DOHH2 (cell line): Measurements from ENCODE around the gene IKZF2.

Experiments used
- H3F3A ChIP-seq: fragments of 200-600 bp; sonication (generic), shearing (Covaris generic); 2 replicates; pipeline ENCODE4 v1.6.0; 2016; ENCODE audit warnings: antibody characterized with exemption, mild to moderate bottlenecking; ENCODE audit not compliant: control insufficient read depth, insufficient read depth
- H3K27ac ChIP-seq: fragments of 200-600 bp; sonication (generic); 2 replicates; pipeline ENCODE4 v1.5.1; 2014; ENCODE audit warnings: low read depth, mild to moderate bottlenecking, low read length, moderate library complexity
- H3K27me3 ChIP-seq: fragments of 200-600 bp; sonication (generic); 2 replicates; pipeline ENCODE4 v1.6.1; 2014; ENCODE audit warnings: mild to moderate bottlenecking, low read length, mixed read lengths; ENCODE audit not compliant: control insufficient read depth
- H3K36me3 ChIP-seq: fragments of 200-600 bp; sonication (generic); 2 replicates; pipeline ENCODE4 v1.6.1; 2014; ENCODE audit warnings: mild to moderate bottlenecking, low read length, moderate library complexity, mixed read lengths; ENCODE audit not compliant: control insufficient read depth
- H3K4me1 ChIP-seq: fragments of 200-600 bp; sonication (generic); 2 replicates; pipeline ENCODE4 v1.6.1; 2014; ENCODE audit warnings: mild to moderate bottlenecking, low read length, mixed read lengths; ENCODE audit not compliant: control insufficient read depth
- H3K4me2 ChIP-seq: fragments of 200-600 bp; sonication (generic); 2 replicates; pipeline ENCODE4 v1.6.0; 2014; ENCODE audit warnings: mild to moderate bottlenecking, low read length, moderate library complexity
- H3K4me3 ChIP-seq: fragments of 200-600 bp; sonication (generic); 2 replicates; pipeline ENCODE4 v1.5.1; 2014; ENCODE audit warnings: mild to moderate bottlenecking, low read length, mixed read lengths
- H3K79me2 ChIP-seq: fragments of 200-600 bp; sonication (generic); 2 replicates; pipeline ENCODE4 v1.6.1; 2014; ENCODE audit warnings: mild to moderate bottlenecking, low read length, mixed read lengths; ENCODE audit not compliant: control insufficient read depth
- H3K9me2 ChIP-seq: fragments of 200-600 bp; sonication (generic); replicated peaks from 2 replicates; pipeline ENCODE4 v1.6.1; 2014; ENCODE audit warnings: mild to moderate bottlenecking, low read length, mixed read lengths; ENCODE audit not compliant: control insufficient read depth
- H3K9me3 ChIP-seq: fragments of 200-600 bp; sonication (generic); 2 replicates; pipeline ENCODE4 v1.6.1; 2014; ENCODE audit warnings: antibody characterized with exemption, low read length, mixed read lengths; ENCODE audit not compliant: control insufficient read depth, insufficient read depth
- H4K20me1 ChIP-seq: fragments of 200-600 bp; sonication (generic); 2 replicates; pipeline ENCODE4 v1.6.0; 2014; ENCODE audit warnings: low read depth, mild to moderate bottlenecking, antibody characterized with exemption, low read length, moderate library complexity; ENCODE audit not compliant: control insufficient read depth, insufficient read depth
- EZH2phosphoT487 ChIP-seq: fragments of 200-600 bp; sonication (generic); IDR thresholded peaks from 2 replicates; pipeline ENCODE4 v1.6.1; 2017; ENCODE audit warnings: borderline replicate concordance, mild to moderate bottlenecking, antibody characterized with exemption, low read length, moderate library complexity, mixed read lengths
- TF ChIP-seq, protein P1 (sequence below): fragments of 200-600 bp; sonication (generic); IDR thresholded peaks from one replicate; pipeline ENCODE4 v1.5.1; 2014; ENCODE audit warnings: antibody characterized with exemption, mild to moderate bottlenecking, low read depth, low read length; ENCODE audit not compliant: poor library complexity, severe bottlenecking

Gene IKZF2

DNA sequence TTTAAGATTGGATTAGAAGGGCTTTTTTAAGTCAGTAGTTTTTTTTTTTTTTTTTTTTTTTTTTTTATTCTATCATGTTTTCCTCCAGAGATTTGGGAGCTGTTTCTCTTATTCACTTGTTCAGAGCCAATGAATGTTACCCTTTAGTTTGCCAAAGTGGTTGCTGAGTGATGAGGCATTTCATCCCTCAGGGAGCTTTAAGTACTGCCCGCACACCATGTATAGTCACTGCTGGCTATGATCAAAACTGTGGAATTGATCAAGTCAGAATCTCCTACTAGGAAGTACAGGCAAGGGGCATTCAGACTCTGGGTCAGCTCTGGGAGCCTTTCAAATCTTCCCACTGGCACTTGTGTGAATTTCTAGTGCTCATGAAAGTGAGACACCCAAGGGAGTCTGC lies 201.6 kb downstream of the IKZF2 start:
- H3K27me3 ChIP-seq: no peaks in the 10 kb centered on the region
- no peak overlapping the region for H3K27ac ChIP-seq
- no peaks in the 10 kb centered on the region for H3K36me3 ChIP-seq
- H4K20me1 ChIP-seq: no peaks in the 10 kb centered on the region
- TF ChIP-seq, protein P1, sequence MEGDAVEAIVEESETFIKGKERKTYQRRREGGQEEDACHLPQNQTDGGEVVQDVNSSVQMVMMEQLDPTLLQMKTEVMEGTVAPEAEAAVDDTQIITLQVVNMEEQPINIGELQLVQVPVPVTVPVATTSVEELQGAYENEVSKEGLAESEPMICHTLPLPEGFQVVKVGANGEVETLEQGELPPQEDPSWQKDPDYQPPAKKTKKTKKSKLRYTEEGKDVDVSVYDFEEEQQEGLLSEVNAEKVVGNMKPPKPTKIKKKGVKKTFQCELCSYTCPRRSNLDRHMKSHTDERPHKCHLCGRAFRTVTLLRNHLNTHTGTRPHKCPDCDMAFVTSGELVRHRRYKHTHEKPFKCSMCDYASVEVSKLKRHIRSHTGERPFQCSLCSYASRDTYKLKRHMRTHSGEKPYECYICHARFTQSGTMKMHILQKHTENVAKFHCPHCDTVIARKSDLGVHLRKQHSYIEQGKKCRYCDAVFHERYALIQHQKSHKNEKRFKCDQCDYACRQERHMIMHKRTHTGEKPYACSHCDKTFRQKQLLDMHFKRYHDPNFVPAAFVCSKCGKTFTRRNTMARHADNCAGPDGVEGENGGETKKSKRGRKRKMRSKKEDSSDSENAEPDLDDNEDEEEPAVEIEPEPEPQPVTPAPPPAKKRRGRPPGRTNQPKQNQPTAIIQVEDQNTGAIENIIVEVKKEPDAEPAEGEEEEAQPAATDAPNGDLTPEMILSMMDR: no peak
- no peak for TF ChIP-seq EZH2phosphoT487
- no peaks in the 10 kb centered on the region for H3K9me3 ChIP-seq
- no peak overlapping the region for H3K4me2 ChIP-seq
- no peaks in the 10 kb centered on the region for H3K79me2 ChIP-seq
- H3K4me3 ChIP-seq: no peak overlapping the region
- no peaks in the 10 kb centered on the region for H3K9me2 ChIP-seq
- H3F3A ChIP-seq: no peaks in the 10 kb centered on the region
- no peaks in the 10 kb centered on the region for H3K4me1 ChIP-seq
